ENCODE measurements around the gene CDC42BPA. TPM values are rescaled to one million over a fixed set of nuclear protein-coding genes. Genes with fewer than 3 reads are reported as not detected.

Gene CDC42BPA
- total and polyA plus RNA-seq, 9 of the 15 experiments (the other 6 are each of a cell fraction or from before 2014, with no cell fraction given), result 8.0 to 77.5 (median 52.1) TPM

GRCh38 chr1:226994586-226995364 is 323.5 kb downstream of the CDC42BPA start:
- POLR2A ChIA-PET, result interaction anchor here (0.6 to 5.1 kb wide), 5 partner anchors 8 to 1515 kb away, joined by 3 to 24 read pairs (median 3); no protein-coding TSS in a partner anchor
- DNase-seq (ENCODE audit: extremely low read depth in 1 of 4, low spot score in 3 of 4) (no peak), ATAC-seq (no peak), FAIRE-seq (no peak)
- intact Hi-C loops (cut with micrococcal nuclease), result no loop called here
- H3K4me3 ChIP-seq, result no peak overlapping the region
- H3K27me3 ChIP-seq (ENCODE audit: control insufficient read depth in 2 of 2, insufficient read depth in 2 of 2, low read length in 2 of 2), result no peaks in the 10 kb centered on the region
- no peak overlapping the region for H3K4me2 ChIP-seq (ENCODE audit: insufficient read depth, low read length)
- no peak overlapping the region for H3K9ac ChIP-seq (ENCODE audit: insufficient read depth in 1 of 2, low read depth in 2 of 2, low read length in 2 of 2)
- H3K27ac ChIP-seq (ENCODE audit: extremely low read depth, low read depth, low read length), result no peak overlapping the region
- CTCF ChIA-PET (ENCODE audit: low intra/inter-chr PET ratio), result no interaction called here
- no peaks in the 10 kb centered on the region for H3K9me3 ChIP-seq (replicated peaks; ENCODE audit: control insufficient read depth, insufficient read depth, low read depth, low read length)
- BruUV-seq (replicated peaks), result no TSS peak
- no peak overlapping the region for H2AFZ ChIP-seq (ENCODE audit: low read depth, low read length)
- peaks cover 3% of the 10 kb centered on the region for H3K9me1 ChIP-seq (ENCODE audit: control insufficient read depth, insufficient read depth, low read length)
- peaks cover 43% of the 10 kb centered on the region; the same call in 1 of the 3 replicates for H3K36me3 ChIP-seq (ENCODE audit: control insufficient read depth, insufficient read depth, low read length)
- no peaks in the 10 kb centered on the region for H4K20me1 ChIP-seq (replicated peaks; ENCODE audit: control insufficient read depth, insufficient read depth, low read length)
- in situ Hi-C loops (cut with MboI), result no loop called here
- H3K4me1 ChIP-seq (replicated peaks in 1 of 2; ENCODE audit: control insufficient read depth in 2 of 2, insufficient read depth in 2 of 2, low read length in 2 of 2), result peaks cover 13 to 20% of the 10 kb centered on the region in 2 experiments
- no peaks in the 10 kb centered on the region for H3K79me2 ChIP-seq (ENCODE audit: control insufficient read depth, insufficient read depth, low read length)
- 94% methylated on average over 18 of the region's 18 CpGs for WGBS (ENCODE audit: insufficient coverage, low coverage, missing lambda C conversion rate)
- TF ChIP-seq SUPT5H (IDR thresholded peaks at IDR 0.05) (no peak), TEAD1 (CRISPR knock-in tag; IDR thresholded peaks at IDR 0.05) (no peak), CBFA2T2 (conservative IDR thresholded peaks at IDR 0.05) (no peak), ETV1 (tag; conservative IDR thresholded peaks at IDR 0.05; ENCODE audit: low read depth) (no peak), DLX4 (CRISPR knock-in tag; IDR thresholded peaks at IDR 0.05) (no peak), SMARCA4 (IDR thresholded peaks at IDR 0.05) (no peak), ATF4 (CRISPR knock-in tag; IDR thresholded peaks at IDR 0.05) (no peak), ZMIZ1 (IDR thresholded peaks at IDR 0.05; ENCODE audit: low read depth in 2 of 2, low read length in 2 of 2) (no peak), ZEB2 (IDR thresholded peaks at IDR 0.05) (no peak), ZNF311 (CRISPR knock-in tag; IDR thresholded peaks at IDR 0.05) (no peak), RFX1 (IDR thresholded peaks at IDR 0.05) (no peak), TCF15 (CRISPR knock-in tag; IDR thresholded peaks at IDR 0.05) (no peak), ZNF175 (CRISPR knock-in tag; IDR thresholded peaks at IDR 0.05; ENCODE audit: low read depth) (no peak), E2F8 (IDR thresholded peaks at IDR 0.05; ENCODE audit: low read depth, partially characterized antibody) (no peak)
